K562 (cell line): ENCODE data around the gene PIERCE2. TPM values are rescaled to one million over a fixed set of nuclear protein-coding genes. Genes with fewer than 3 reads are reported as not detected.

ENCODE experiments used
- FOS ChIP-seq: IDR thresholded peaks from 3 replicates; pipeline ENCODE4 v1.6.1; 2011; ENCODE audit not compliant: insufficient read length; ENCODE audit errors: extremely low read depth
- ZNF140 ChIP-seq: fragments of 250-450 bp; sonication (Bioruptor Pico); IDR thresholded peaks from 2 replicates; pipeline ENCODE4 v1.8.0; 2021; ENCODE audit warnings: moderate library complexity, mild to moderate bottlenecking, inconsistent platforms
- polyA plus RNA-seq, 8 experiments: library from polyadenylated mRNA; depleted of rRNA in 4 of 8; stranded (reverse) in 5 of 8; unstranded in 3 of 8; fragments of >200 nt; fragmentation: Nextera tagmentation in 2 of 8; fragmentation: Illumina TruSeq in 1 of 8; extraction: Ambion mirVana in 2 of 8; extraction: Trizol in 1 of 8; gene quantifications; 2 replicates each; pipeline versions ENCODE4 v1.2.1 to v1.2.3, GENCODE V29; 2011 to 2014; ENCODE audit warnings: inconsistent platforms in 1 of 8, missing spikeins in 1 of 8
- total RNA-seq, 7 experiments: library from RNA; depleted of rRNA in 6 of 7; stranded (reverse); fragments of >200 nt in 6 of 7; fragmentation: Illumina TruSeq in 2 of 7; extraction: Trizol in 2 of 7; gene quantifications; 2 replicates each; pipeline versions ENCODE4 v1.2.1 to v1.2.3, GENCODE V29; 2011 to 2021; ENCODE audit warnings: low replicate concordance in 1 of 7
- TF ChIP-seq, protein P1 (sequence below): sonication (generic); formaldehyde crosslinking; IDR thresholded peaks from 2 replicates; pipeline ENCODE4 v1.8.1; 2023; ENCODE audit warnings: mild to moderate bottlenecking, missing genetic modification reagents
- TF ChIP-seq, protein P2 (sequence below): conservative IDR thresholded peaks from 2 replicates; pipeline ENCODE4 v1.6.1; 2011; ENCODE audit warnings: low read depth, mild to moderate bottlenecking, low read length; ENCODE audit not compliant: control insufficient read depth
- TF ChIP-seq, protein P3 (sequence below): fragments of 450-650 bp; IDR thresholded peaks from 2 replicates; pipeline ENCODE4 v1.6.1; 2016; ENCODE audit warnings: mild to moderate bottlenecking

The PIERCE2 gene
- total and polyA plus RNA-seq, 9 of the 15 experiments (the other 6 are each of a cell fraction or from before 2014, with no cell fraction given): 2.9 to 4.8 (median 4.0) TPM

DNA sequence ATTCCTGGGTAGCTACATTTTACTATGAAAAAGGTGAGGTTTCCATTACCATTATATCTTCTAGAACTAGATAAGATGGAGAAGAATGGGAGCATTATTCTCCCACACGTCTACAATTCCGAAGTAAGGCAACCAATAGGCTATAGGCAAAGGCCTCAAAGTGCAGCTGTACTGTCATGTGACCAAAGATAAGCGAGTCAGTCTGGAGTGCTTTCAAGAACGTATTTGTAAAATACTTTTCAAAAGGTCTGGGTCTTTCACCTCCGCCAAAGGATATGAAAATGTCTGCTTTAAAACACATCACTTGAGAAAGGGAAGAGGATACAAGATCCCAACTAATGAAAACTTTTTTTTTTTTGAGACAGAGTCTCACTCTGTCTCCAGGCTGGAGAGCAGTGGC lies 10.1 kb upstream of the PIERCE2 start (continued):
- TF ChIP-seq, protein P1, sequence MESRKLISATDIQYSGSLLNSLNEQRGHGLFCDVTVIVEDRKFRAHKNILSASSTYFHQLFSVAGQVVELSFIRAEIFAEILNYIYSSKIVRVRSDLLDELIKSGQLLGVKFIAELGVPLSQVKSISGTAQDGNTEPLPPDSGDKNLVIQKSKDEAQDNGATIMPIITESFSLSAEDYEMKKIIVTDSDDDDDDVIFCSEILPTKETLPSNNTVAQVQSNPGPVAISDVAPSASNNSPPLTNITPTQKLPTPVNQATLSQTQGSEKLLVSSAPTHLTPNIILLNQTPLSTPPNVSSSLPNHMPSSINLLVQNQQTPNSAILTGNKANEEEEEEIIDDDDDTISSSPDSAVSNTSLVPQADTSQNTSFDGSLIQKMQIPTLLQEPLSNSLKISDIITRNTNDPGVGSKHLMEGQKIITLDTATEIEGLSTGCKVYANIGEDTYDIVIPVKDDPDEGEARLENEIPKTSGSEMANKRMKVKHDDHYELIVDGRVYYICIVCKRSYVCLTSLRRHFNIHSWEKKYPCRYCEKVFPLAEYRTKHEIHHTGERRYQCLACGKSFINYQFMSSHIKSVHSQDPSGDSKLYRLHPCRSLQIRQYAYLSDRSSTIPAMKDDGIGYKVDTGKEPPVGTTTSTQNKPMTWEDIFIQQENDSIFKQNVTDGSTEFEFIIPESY (CRISPR knock-in tag): peak; percentile 40; the same call in 1 of the 2 replicates
- TF ChIP-seq, protein P2, sequence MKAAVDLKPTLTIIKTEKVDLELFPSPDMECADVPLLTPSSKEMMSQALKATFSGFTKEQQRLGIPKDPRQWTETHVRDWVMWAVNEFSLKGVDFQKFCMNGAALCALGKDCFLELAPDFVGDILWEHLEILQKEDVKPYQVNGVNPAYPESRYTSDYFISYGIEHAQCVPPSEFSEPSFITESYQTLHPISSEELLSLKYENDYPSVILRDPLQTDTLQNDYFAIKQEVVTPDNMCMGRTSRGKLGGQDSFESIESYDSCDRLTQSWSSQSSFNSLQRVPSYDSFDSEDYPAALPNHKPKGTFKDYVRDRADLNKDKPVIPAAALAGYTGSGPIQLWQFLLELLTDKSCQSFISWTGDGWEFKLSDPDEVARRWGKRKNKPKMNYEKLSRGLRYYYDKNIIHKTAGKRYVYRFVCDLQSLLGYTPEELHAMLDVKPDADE: no peak
- TF ChIP-seq, protein P3, sequence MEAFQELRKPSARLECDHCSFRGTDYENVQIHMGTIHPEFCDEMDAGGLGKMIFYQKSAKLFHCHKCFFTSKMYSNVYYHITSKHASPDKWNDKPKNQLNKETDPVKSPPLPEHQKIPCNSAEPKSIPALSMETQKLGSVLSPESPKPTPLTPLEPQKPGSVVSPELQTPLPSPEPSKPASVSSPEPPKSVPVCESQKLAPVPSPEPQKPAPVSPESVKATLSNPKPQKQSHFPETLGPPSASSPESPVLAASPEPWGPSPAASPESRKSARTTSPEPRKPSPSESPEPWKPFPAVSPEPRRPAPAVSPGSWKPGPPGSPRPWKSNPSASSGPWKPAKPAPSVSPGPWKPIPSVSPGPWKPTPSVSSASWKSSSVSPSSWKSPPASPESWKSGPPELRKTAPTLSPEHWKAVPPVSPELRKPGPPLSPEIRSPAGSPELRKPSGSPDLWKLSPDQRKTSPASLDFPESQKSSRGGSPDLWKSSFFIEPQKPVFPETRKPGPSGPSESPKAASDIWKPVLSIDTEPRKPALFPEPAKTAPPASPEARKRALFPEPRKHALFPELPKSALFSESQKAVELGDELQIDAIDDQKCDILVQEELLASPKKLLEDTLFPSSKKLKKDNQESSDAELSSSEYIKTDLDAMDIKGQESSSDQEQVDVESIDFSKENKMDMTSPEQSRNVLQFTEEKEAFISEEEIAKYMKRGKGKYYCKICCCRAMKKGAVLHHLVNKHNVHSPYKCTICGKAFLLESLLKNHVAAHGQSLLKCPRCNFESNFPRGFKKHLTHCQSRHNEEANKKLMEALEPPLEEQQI: peak; percentile 47; the same call in 1 of the 2 replicates
- no peak for TF ChIP-seq FOS
- no peak for TF ChIP-seq ZNF140 (CRISPR knock-in tag)
